ENCODE data around the gene ASB1.

ASB1 gene

GRCh38 chr2:238422940-238423339 is 3.8 kb upstream of the ASB1 start:
- Histone ChIP-seq H3K27ac (replicated peaks) (no peak overlapping the region), H3K4me3 (replicated peaks; ENCODE audit: insufficient read depth, low read length) (no peak overlapping the region), H3K27me3 (ENCODE audit: insufficient read depth, poor library complexity, severe bottlenecking) (no peaks in the 10 kb centered on the region)
- DNase-seq (ENCODE audit: low read depth in 1 of 2, low spot score in 1 of 2) = no peak
- TF ChIP-seq POLR2AphosphoS5 (IDR thresholded peaks at IDR 0.05; ENCODE audit: low read depth) (no peak), GABPA (IDR thresholded peaks at IDR 0.05; ENCODE audit: low read depth) (no peak), SPI1 (IDR thresholded peaks at IDR 0.05; ENCODE audit: borderline replicate concordance, low read depth) (no peak), CTCF (IDR thresholded peaks at IDR 0.05; ENCODE audit: insufficient read depth, low read length) (no peak)
- TF ChIP-seq, protein P1, sequence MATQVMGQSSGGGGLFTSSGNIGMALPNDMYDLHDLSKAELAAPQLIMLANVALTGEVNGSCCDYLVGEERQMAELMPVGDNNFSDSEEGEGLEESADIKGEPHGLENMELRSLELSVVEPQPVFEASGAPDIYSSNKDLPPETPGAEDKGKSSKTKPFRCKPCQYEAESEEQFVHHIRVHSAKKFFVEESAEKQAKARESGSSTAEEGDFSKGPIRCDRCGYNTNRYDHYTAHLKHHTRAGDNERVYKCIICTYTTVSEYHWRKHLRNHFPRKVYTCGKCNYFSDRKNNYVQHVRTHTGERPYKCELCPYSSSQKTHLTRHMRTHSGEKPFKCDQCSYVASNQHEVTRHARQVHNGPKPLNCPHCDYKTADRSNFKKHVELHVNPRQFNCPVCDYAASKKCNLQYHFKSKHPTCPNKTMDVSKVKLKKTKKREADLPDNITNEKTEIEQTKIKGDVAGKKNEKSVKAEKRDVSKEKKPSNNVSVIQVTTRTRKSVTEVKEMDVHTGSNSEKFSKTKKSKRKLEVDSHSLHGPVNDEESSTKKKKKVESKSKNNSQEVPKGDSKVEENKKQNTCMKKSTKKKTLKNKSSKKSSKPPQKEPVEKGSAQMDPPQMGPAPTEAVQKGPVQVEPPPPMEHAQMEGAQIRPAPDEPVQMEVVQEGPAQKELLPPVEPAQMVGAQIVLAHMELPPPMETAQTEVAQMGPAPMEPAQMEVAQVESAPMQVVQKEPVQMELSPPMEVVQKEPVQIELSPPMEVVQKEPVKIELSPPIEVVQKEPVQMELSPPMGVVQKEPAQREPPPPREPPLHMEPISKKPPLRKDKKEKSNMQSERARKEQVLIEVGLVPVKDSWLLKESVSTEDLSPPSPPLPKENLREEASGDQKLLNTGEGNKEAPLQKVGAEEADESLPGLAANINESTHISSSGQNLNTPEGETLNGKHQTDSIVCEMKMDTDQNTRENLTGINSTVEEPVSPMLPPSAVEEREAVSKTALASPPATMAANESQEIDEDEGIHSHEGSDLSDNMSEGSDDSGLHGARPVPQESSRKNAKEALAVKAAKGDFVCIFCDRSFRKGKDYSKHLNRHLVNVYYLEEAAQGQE (IDR thresholded peaks at IDR 0.05; ENCODE audit: insufficient replicate concordance, low read depth) = no peak

DNA sequence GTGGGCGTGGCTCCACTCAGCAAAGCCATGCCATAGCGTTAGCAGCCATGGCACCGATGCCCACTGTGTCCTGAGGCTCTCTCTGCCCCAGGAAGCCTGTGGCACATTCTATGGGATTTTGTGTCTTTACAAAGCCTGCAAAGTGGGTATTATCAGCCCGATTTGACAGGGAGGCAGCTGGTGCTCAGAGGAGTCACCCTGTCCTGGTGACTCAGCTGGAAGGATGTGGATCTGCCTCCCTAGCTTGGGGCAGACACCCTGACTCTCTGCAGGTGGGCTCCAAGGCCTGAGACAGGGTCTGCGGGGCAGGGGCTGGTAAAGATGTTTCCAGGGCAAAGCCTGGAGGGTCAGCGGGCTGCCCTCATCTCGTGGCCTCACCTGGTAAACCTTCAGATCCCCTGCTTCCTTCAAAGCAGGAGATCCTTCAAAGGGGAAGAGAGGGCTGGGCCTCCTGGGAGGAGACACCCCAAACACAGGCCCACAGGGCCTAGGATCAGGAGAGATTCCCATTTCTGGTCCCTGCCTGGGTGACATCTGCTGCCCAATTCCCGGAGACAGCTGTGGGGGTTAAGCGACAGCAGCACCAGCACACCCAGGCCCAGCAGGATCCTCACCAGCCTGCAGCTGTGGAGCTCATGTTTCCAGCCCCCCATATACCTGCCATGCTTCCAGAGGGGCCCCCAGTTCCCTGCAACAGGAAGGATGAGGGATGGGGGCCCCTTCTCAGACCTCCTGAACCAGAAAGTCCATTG is 3.0 kb upstream of the ASB1 start:
- no peak overlapping the region for H3K4me3 ChIP-seq (replicated peaks; ENCODE audit: insufficient read depth, low read length)
- TF ChIP-seq GABPA (IDR thresholded peaks at IDR 0.05; ENCODE audit: low read depth) (no peak), POLR2AphosphoS5 (IDR thresholded peaks at IDR 0.05; ENCODE audit: low read depth) (no peak), CTCF (IDR thresholded peaks at IDR 0.05; ENCODE audit: insufficient read depth, low read length) (no peak)
- DNase-seq (ENCODE audit: low read depth in 1 of 2, low spot score in 1 of 2) = no peak
- no peak overlapping the region for H3K27ac ChIP-seq (replicated peaks)
- H3K27me3 ChIP-seq (ENCODE audit: insufficient read depth, poor library complexity, severe bottlenecking) = no peaks in the 10 kb centered on the region

- DNase-seq (ENCODE audit: low read depth in 1 of 2, low spot score in 1 of 2) = no peak
- TF ChIP-seq, protein P1 (IDR thresholded peaks at IDR 0.05; ENCODE audit: insufficient replicate concordance, low read depth) = no peak
- no peak for TF ChIP-seq POLR2AphosphoS5 (IDR thresholded peaks at IDR 0.05; ENCODE audit: low read depth)
- TF ChIP-seq SPI1 (IDR thresholded peaks at IDR 0.05; ENCODE audit: borderline replicate concordance, low read depth) = no peak
- TF ChIP-seq CTCF (IDR thresholded peaks at IDR 0.05; ENCODE audit: insufficient read depth, low read length) = no peak
- no peak for TF ChIP-seq GABPA (IDR thresholded peaks at IDR 0.05; ENCODE audit: low read depth)
- no peak overlapping the region for H3K27ac ChIP-seq (replicated peaks)
- no peaks in the 10 kb centered on the region for H3K27me3 ChIP-seq (ENCODE audit: insufficient read depth, poor library complexity, severe bottlenecking)
- no peak overlapping the region for H3K4me3 ChIP-seq (replicated peaks; ENCODE audit: insufficient read depth, low read length)
These were observed 2.4 kb upstream of the ASB1 start for GRCh38 chr2:238424313-238424700.

Data from HL-60 (cell line).